ENCODE data around the gene PCNX1. TPM values are rescaled to one million over a fixed set of nuclear protein-coding genes. Genes with fewer than 3 reads are reported as not detected.

Gene PCNX1
- total and polyA plus RNA-seq, 2 experiments from 2014 or later, result 10.0 to 64.2 TPM

- H3K4me2 ChIP-seq, result no peak overlapping the region
- no peaks in the 10 kb centered on the region for H3K9me2 ChIP-seq (replicated peaks; ENCODE audit: insufficient read depth)
- no peaks in the 10 kb centered on the region for H3K36me3 ChIP-seq (replicated peaks; ENCODE audit: insufficient read depth, low read depth)
- DNase-seq (ENCODE audit: low spot score), result no peak
- H3K9me3 ChIP-seq (ENCODE audit: low read depth), result no peaks in the 10 kb centered on the region
- TF ChIP-seq EZH2phosphoT487 (IDR thresholded peaks at IDR 0.05; ENCODE audit: low read depth, severe bottlenecking, unreplicated experiment) (no peak), CTCF (IDR thresholded peaks at IDR 0.05; ENCODE audit: poor library complexity) (no peak), EZH2 (IDR thresholded peaks at IDR 0.05; ENCODE audit: borderline replicate concordance) (no peak)
- 90% methylated on average over 31 of the region's 31 CpGs for WGBS (ENCODE audit: low lambda C conversion rate, missing lambda C conversion rate)
- H3K27ac ChIP-seq, result no peak overlapping the region
- no peak overlapping the region for H2AFZ ChIP-seq
- no peaks in the 10 kb centered on the region for H3K79me2 ChIP-seq
- H3K4me1 ChIP-seq (ENCODE audit: insufficient read depth), result peaks cover 23% of the 10 kb centered on the region
- H3K27me3 ChIP-seq, result no peaks in the 10 kb centered on the region
- no peak overlapping the region for H3K4me3 ChIP-seq
- no peaks in the 10 kb centered on the region for H4K20me1 ChIP-seq (ENCODE audit: insufficient read depth, poor library complexity, severe bottlenecking)
Observed at GRCh38 chr14:71139294-71139946, 232.2 kb downstream of the PCNX1 start.

GRCh38 chr14:71140157-71140556 lies 232.9 kb downstream of the PCNX1 start:
- no peak overlapping the region for H3K4me3 ChIP-seq
- 85% methylated on average over 2 of the region's 2 CpGs for WGBS (ENCODE audit: low lambda C conversion rate, missing lambda C conversion rate)
- H3K79me2 ChIP-seq, result no peaks in the 10 kb centered on the region
- H4K20me1 ChIP-seq (ENCODE audit: insufficient read depth, poor library complexity, severe bottlenecking), result no peaks in the 10 kb centered on the region
- H3K4me1 ChIP-seq (ENCODE audit: insufficient read depth), result peaks cover 23% of the 10 kb centered on the region
- H3K9me3 ChIP-seq (ENCODE audit: low read depth), result no peaks in the 10 kb centered on the region
- DNase-seq (ENCODE audit: low spot score), result no peak
- no peaks in the 10 kb centered on the region for H3K9me2 ChIP-seq (replicated peaks; ENCODE audit: insufficient read depth)
- no peaks in the 10 kb centered on the region for H3K27me3 ChIP-seq
- peak overlapping the region; percentile 62 for H3K27ac ChIP-seq
- TF ChIP-seq EZH2 (IDR thresholded peaks at IDR 0.05; ENCODE audit: borderline replicate concordance) (no peak), CTCF (IDR thresholded peaks at IDR 0.05; ENCODE audit: poor library complexity) (no peak), EZH2phosphoT487 (IDR thresholded peaks at IDR 0.05; ENCODE audit: low read depth, severe bottlenecking, unreplicated experiment) (no peak)
- peak overlapping the region; percentile 15 for H2AFZ ChIP-seq
- no peaks in the 10 kb centered on the region for H3K36me3 ChIP-seq (replicated peaks; ENCODE audit: insufficient read depth, low read depth)
- no peak overlapping the region for H3K4me2 ChIP-seq

GRCh38 chr14:71141701-71142374 lies 234.6 kb downstream of the PCNX1 start:
- no peaks in the 10 kb centered on the region for H3K9me3 ChIP-seq (ENCODE audit: low read depth)
- H3K9me2 ChIP-seq (replicated peaks; ENCODE audit: insufficient read depth), result no peaks in the 10 kb centered on the region
- 98% methylated on average over 4 of the region's 4 CpGs for WGBS (ENCODE audit: low lambda C conversion rate, missing lambda C conversion rate)
- H3K27me3 ChIP-seq, result no peaks in the 10 kb centered on the region
- no peaks in the 10 kb centered on the region for H3K79me2 ChIP-seq
- no peak overlapping the region for H3K4me2 ChIP-seq
- no peak overlapping the region for H3K4me3 ChIP-seq
- H3K27ac ChIP-seq, result no peak overlapping the region
- no peaks in the 10 kb centered on the region for H4K20me1 ChIP-seq (ENCODE audit: insufficient read depth, poor library complexity, severe bottlenecking)
- no peaks in the 10 kb centered on the region for H3K36me3 ChIP-seq (replicated peaks; ENCODE audit: insufficient read depth, low read depth)
- H2AFZ ChIP-seq, result no peak overlapping the region
- TF ChIP-seq EZH2phosphoT487 (IDR thresholded peaks at IDR 0.05; ENCODE audit: low read depth, severe bottlenecking, unreplicated experiment) (no peak), CTCF (IDR thresholded peaks at IDR 0.05; ENCODE audit: poor library complexity) (no peak), EZH2 (IDR thresholded peaks at IDR 0.05; ENCODE audit: borderline replicate concordance) (no peak)
- peaks cover 23% of the 10 kb centered on the region for H3K4me1 ChIP-seq (ENCODE audit: insufficient read depth)
- no peak for DNase-seq (ENCODE audit: low spot score)

Measured in hepatocyte (in vitro differentiated cells).